GM10248 (cell line): ENCODE results near the gene FBXO9.

Source experiments
- CTCF ChIA-PET: fragments of 300-600 bp; sonication (Branson Sonifier 250); formaldehyde crosslinking; extraction: SDS; loops from one replicate; lab custom pipeline; 2021; ENCODE audit warnings: antibody characterized with exemption; lab: Yijun Ruan, JAX
- POLR2A ChIA-PET: fragments of 350-650 bp; sonication (Branson Sonifier 250); formaldehyde crosslinking; extraction: SDS; loops from one replicate; lab custom pipeline; 2020; ENCODE audit warnings: antibody characterized with exemption; lab: Yijun Ruan, JAX
- DNase-seq: peaks from one replicate; pipeline ENCODE4 v3.0.0; 2012; ENCODE audit errors: extremely low spot score
- TF ChIP-seq, protein P1 (sequence below): IDR thresholded peaks from 2 replicates; pipeline ENCODE4 v1.5.1; 2012; ENCODE audit warnings: mild to moderate bottlenecking, low read depth; ENCODE audit errors: extremely low read depth, missing control alignments, control extremely low read depth

The FBXO9 gene

DNA sequence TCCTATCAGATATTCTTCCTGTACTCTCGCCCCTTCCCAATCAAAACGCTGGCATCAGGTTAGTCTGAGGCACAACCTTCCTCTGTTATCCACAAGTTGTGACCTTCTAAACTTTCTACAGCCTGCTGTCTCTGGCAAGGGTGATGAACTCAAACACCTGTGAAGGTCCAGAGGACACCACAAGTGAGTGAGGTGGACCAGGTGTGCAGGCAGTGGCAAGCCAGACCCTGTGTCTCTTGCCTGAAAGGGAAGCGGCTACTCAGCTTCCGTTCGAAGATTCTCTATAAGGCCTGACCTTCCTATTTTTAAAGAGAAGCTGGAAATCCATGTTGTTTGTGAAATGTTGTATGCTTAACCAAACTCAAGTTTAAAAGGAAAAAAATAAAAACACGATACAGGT, 46.7 kb downstream of the FBXO9 start:
- CTCF ChIA-PET: no interaction called here
- TF ChIP-seq, protein P1, sequence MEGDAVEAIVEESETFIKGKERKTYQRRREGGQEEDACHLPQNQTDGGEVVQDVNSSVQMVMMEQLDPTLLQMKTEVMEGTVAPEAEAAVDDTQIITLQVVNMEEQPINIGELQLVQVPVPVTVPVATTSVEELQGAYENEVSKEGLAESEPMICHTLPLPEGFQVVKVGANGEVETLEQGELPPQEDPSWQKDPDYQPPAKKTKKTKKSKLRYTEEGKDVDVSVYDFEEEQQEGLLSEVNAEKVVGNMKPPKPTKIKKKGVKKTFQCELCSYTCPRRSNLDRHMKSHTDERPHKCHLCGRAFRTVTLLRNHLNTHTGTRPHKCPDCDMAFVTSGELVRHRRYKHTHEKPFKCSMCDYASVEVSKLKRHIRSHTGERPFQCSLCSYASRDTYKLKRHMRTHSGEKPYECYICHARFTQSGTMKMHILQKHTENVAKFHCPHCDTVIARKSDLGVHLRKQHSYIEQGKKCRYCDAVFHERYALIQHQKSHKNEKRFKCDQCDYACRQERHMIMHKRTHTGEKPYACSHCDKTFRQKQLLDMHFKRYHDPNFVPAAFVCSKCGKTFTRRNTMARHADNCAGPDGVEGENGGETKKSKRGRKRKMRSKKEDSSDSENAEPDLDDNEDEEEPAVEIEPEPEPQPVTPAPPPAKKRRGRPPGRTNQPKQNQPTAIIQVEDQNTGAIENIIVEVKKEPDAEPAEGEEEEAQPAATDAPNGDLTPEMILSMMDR: no peak
- no peak for DNase-seq
- POLR2A ChIA-PET: no interaction called here

DNA sequence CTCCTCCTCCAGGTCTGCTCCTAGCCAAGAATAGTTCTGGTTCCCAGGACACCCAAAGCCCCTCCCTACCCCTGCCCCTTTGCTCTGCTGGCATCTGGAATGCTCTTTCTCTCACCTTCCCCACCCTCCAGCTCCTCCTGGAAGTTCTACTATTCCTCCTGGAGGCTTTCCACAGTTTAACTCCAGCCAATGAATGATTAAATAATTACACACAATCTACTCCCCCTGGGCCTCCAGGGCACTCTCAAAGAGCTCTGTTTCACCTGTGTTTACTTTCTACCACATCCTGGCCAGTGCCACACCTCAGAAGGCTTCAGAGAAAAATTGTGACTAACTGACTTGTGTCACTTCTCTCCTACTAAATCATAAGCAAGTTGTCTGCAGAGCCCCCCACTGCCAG, 47.2 kb downstream of the FBXO9 start:
- TF ChIP-seq, protein P1: no peak
- POLR2A ChIA-PET: no interaction called here
- DNase-seq: no peak
- CTCF ChIA-PET: interaction anchor here (1.6 kb wide), 1 partner anchor 13 kb away, joined by 5 read pairs; no protein-coding TSS in a partner anchor

DNA sequence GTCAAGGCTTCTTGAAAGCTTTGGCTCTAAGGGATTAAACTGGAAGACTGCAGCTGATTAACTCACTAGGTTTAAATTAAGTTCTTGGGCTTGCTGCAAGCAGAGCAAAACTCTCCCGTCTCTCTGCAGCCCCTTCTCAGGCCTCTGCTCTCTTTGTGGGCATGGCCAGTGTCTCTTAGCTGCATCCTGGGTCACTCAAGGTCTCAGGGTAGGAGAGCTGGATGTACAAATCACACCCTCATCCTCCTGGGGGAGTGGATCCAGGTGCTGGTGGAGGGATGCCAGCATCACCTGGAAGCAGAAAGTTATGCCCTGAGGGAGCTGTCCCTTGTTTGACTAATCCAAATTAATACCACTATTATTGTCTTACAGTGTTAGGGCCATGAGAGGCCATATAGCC, 47.7 kb downstream of the FBXO9 start:
- TF ChIP-seq, protein P1: no peak
- CTCF ChIA-PET: interaction anchor here (1.2 to 1.6 kb wide), 2 partner anchors 13 to 613 kb away, joined by 3 to 5 read pairs; no protein-coding TSS in a partner anchor
- DNase-seq: no peak
- POLR2A ChIA-PET: no interaction called here

GRCh38 chr6:53113742-53114141, 48.5 kb downstream of the FBXO9 start:
- TF ChIP-seq, protein P1: no peak
- no peak for DNase-seq
- CTCF ChIA-PET: interaction anchor here (1.2 to 1.6 kb wide), 4 partner anchors 12 to 612 kb away, joined by 3 to 5 read pairs (median 3); no protein-coding TSS in a partner anchor
- POLR2A ChIA-PET: no interaction called here

GRCh38 chr6:53115113-53115512, 49.9 kb downstream of the FBXO9 start:
- no peak for DNase-seq
- TF ChIP-seq, protein P1: no peak
- CTCF ChIA-PET: no interaction called here
- POLR2A ChIA-PET: no interaction called here

DNA sequence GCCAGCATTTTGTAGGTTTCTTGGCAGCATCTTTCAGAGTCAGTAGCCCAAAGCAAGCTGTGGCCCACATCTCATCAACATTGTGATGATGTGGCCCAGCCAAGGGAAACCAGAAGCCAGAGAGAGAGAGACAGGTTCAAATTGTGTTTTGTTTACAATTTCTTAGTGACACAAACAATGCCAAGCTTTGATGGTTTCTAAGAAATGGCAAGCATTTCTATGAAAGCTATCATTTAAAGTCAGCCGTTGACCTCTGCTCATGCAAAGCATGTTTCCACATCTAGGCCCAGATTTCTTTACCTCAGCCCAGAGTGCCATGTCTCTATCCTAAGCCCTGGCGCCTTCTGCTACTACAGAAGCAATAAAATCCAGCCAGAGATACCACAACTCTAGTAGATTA, 50.5 kb downstream of the FBXO9 start:
- TF ChIP-seq, protein P1: no peak
- ChIA-PET POLR2A (no interaction called here), CTCF (no interaction called here)
- DNase-seq: no peak

DNA sequence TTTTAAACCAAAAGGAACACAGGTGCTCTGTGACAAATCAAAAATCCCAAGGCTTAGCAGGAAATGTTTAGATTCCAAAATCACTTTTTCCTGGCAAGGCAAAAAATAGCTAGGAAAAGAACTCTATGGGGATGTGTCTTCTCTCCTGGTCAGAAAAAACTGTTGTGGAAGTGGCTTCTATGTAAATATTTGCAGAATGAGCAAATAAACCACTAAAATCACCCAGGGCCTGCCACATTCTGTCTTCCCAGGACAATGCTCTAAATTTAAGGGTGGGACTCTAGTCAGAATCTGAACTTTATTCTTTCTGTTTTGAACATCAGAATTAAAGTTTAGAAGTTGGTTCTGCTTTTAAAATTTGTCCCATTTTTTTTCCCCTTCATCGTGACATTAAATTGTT, 54.1 kb downstream of the FBXO9 start:
- ChIA-PET POLR2A (no interaction called here), CTCF (interaction anchor here (1.0 kb wide), 1 partner anchor 9 kb away, joined by 3 read pairs; no protein-coding TSS in a partner anchor)
- DNase-seq: no peak
- TF ChIP-seq, protein P1: no peak
